HepG2 (cell line): ENCODE measurements around the gene NLRP12. TPM values are rescaled to one million over a fixed set of nuclear protein-coding genes. Genes with fewer than 3 reads are reported as not detected.
"Not testable (repeated sequence)": the region's sequence is repeated elsewhere in the genome, so short reads cannot be mapped to it uniquely, and the experiment has no call there.

Source experiments
- ATAC-seq: fragments of 200-7000 bp; cut with Tn5 transposase; 3 replicates; pipeline ENCODE4 v1.9.1; 2020; ENCODE audit warnings: mild to moderate bottlenecking, moderate library complexity
- BruUV-seq: library from RNA; stranded (reverse); fragments of 400-500 nt; replicated peaks from 2 replicates; lab custom pipeline; 2021; lab: Mats Ljungman, UMichigan
- CTCF ChIA-PET: fragments of 300-600 bp; formaldehyde crosslinking; extraction: SDS; loops from one replicate; lab custom pipeline; 2021; ENCODE audit warnings: low total read pairs, inconsistent platforms, low intra/inter-chr PET ratio; lab: Yijun Ruan, JAX
- POLR2A ChIA-PET: fragments of 350-600 bp; sonication (Branson Sonifier 250); formaldehyde crosslinking; loops from one replicate; lab custom pipeline; 2020; ENCODE audit warnings: antibody characterized with exemption, inconsistent platforms; lab: Yijun Ruan, JAX
- DNase-seq: peaks from one replicate; pipeline ENCODE4 v3.0.0-alpha.2; 2015; ENCODE audit warnings: low spot score
- FAIRE-seq: peaks from 3 replicates; lab custom pipeline; 2011; peaks lifted over from hg19 to GRCh38; lab: Jason Lieb, UNC
- H2AFZ ChIP-seq: one replicate; pipeline ENCODE4 v1.6.1; 2011; ENCODE audit warnings: low read length, inconsistent platforms
- H3K27ac ChIP-seq: fragments of 300-600 bp; 3 replicates; pipeline ENCODE4 v1.8.0; 2011; ENCODE audit warnings: mixed run types, mild to moderate bottlenecking, mixed read lengths, low read length, inconsistent platforms; ENCODE audit not compliant: insufficient read depth; ENCODE audit errors: extremely low read length
- H3K27me3 ChIP-seq, 2 experiments: fragments of 200-600 bp in 1 of 2; 2 replicates in 1 of 2; 3 replicates in 1 of 2; pipeline versions ENCODE4 v1.6.0 to v1.8.0; 2011; ENCODE audit warnings: low read length in 2 of 2, mild to moderate bottlenecking in 2 of 2, moderate library complexity in 2 of 2, inconsistent platforms in 1 of 2; ENCODE audit not compliant: insufficient read depth in 2 of 2, control insufficient read depth in 1 of 2
- H3K36me3 ChIP-seq, 2 experiments: fragments of 200-600 bp in 1 of 2; replicated peaks in 1 of 2; 2 replicates in 1 of 2; 3 replicates in 1 of 2; pipeline versions ENCODE4 v1.5.1 to v1.8.0; 2011; ENCODE audit warnings: low read length in 2 of 2, inconsistent platforms in 1 of 2; ENCODE audit not compliant: insufficient read depth in 2 of 2, control insufficient read depth in 1 of 2
- H3K4me1 ChIP-seq: 2 replicates; pipeline ENCODE4 v1.5.1; 2012; ENCODE audit warnings: low read length, inconsistent platforms; ENCODE audit not compliant: insufficient read depth
- H3K4me2 ChIP-seq: 2 replicates; pipeline ENCODE4 v1.6.0; 2011; ENCODE audit warnings: low read depth, low read length, inconsistent platforms
- H3K4me3 ChIP-seq, 3 experiments: fragments of 200-600 bp in 1 of 3; sonication (generic), shearing (Covaris generic) in 1 of 3; replicated peaks in 1 of 3; 2 replicates each; pipeline ENCODE4 v1.5.1; 2011 to 2016; ENCODE audit warnings: low read length in 3 of 3, inconsistent platforms in 2 of 3, low read depth in 2 of 3, mild to moderate bottlenecking in 2 of 3, control low read depth in 1 of 3, mixed read lengths in 1 of 3; ENCODE audit not compliant: insufficient read depth in 1 of 3
- H3K79me2 ChIP-seq: one replicate; pipeline ENCODE4 v1.6.1; 2011; ENCODE audit warnings: low read length, inconsistent platforms; ENCODE audit not compliant: insufficient read depth
- H3K9ac ChIP-seq: 2 replicates; pipeline ENCODE4 v1.6.0; 2011; ENCODE audit warnings: mild to moderate bottlenecking, low read depth, low read length, inconsistent platforms; ENCODE audit not compliant: insufficient read depth
- H3K9me3 ChIP-seq: 2 replicates; pipeline ENCODE4 v1.5.1; 2012; ENCODE audit warnings: mild to moderate bottlenecking, low read length
- H4K20me1 ChIP-seq: 2 replicates; pipeline ENCODE4 v1.6.0; 2011; ENCODE audit warnings: inconsistent platforms, mild to moderate bottlenecking, low read length, moderate library complexity; ENCODE audit not compliant: insufficient read depth
- E2F2 ChIP-seq: sonication (generic); formaldehyde crosslinking; IDR thresholded peaks from 2 replicates; pipeline ENCODE4 v1.4.0; 2020; ENCODE audit warnings: missing genetic modification reagents, borderline replicate concordance
- ETV6 ChIP-seq: sonication (generic); formaldehyde crosslinking; conservative IDR thresholded peaks from 2 replicates; pipeline ENCODE4 v1.4.0; 2020; ENCODE audit warnings: missing genetic modification reagents
- XRCC5 ChIP-seq: fragments of 200-400 bp; formaldehyde crosslinking; optimal IDR thresholded peaks from 2 replicates; pipeline ENCODE3; 2017; ENCODE audit warnings: mild to moderate bottlenecking, low read length
- YY1 ChIP-seq: IDR thresholded peaks from 2 replicates; pipeline ENCODE4 v1.6.1; 2011; ENCODE audit warnings: low read length, low read depth, moderate library complexity, mild to moderate bottlenecking; ENCODE audit not compliant: insufficient read depth, insufficient replicate concordance
- ZFP82 ChIP-seq: sonication (generic); formaldehyde crosslinking; IDR thresholded peaks from 2 replicates; pipeline ENCODE4 v1.5.1; 2020; ENCODE audit warnings: mild to moderate bottlenecking, missing genetic modification reagents, borderline replicate concordance
- ZNF143 ChIP-seq: sonication (generic); formaldehyde crosslinking; IDR thresholded peaks from 2 replicates; pipeline ENCODE4 v1.4.0; 2020; ENCODE audit warnings: missing genetic modification reagents
- ZNF331 ChIP-seq: sonication (generic); formaldehyde crosslinking; IDR thresholded peaks from 2 replicates; pipeline ENCODE4 v1.4.0; 2020; ENCODE audit warnings: missing genetic modification reagents
- ZNF652 ChIP-seq: IDR thresholded peaks from 2 replicates; pipeline ENCODE4 v1.6.1; 2016; ENCODE audit warnings: low read depth, borderline replicate concordance
- ZNF720 ChIP-seq: sonication (generic); formaldehyde crosslinking; IDR thresholded peaks from 2 replicates; pipeline ENCODE4 v1.4.0; 2020; ENCODE audit warnings: missing genetic modification reagents
- ZNF781 ChIP-seq: sonication (generic); formaldehyde crosslinking; IDR thresholded peaks from 2 replicates; pipeline ENCODE4 v1.5.1; 2020; ENCODE audit warnings: borderline replicate concordance, mild to moderate bottlenecking, missing genetic modification reagents; ENCODE audit errors: not compliant biosample characterization
- WGBS: methylation state at CpG from one replicate; pipeline ENCODE4 v1.1.6; 2017; ENCODE audit warnings: low lambda C conversion rate; 5-methylcytosine and 5-hydroxymethylcytosine counted together
- in situ Hi-C: cut with HindIII; loops from 2 replicates; pipeline ENCODE4 v1.10.0; 2017; ENCODE audit warnings: low pct_unique_long_range_greater_than_20kb; ENCODE audit not compliant: extremely low pct_ligation_motif_present
- intact Hi-C: fragments of 100-400 bp; cut with micrococcal nuclease; formaldehyde crosslinking; loops from one replicate; pipeline ENCODE4 v1.10.0; 2022; ENCODE audit not compliant: unreplicated experiment
- polyA plus RNA-seq, 8 experiments: library from polyadenylated mRNA; depleted of rRNA in 3 of 8; stranded (reverse) in 7 of 8; unstranded in 1 of 8; fragments of >200 nt; fragmentation: Illumina TruSeq in 4 of 8; extraction: Trizol in 4 of 8; gene quantifications; 2 replicates each; pipeline versions ENCODE4 v1.2.1 to v1.2.3, GENCODE V29; 2011 to 2016; ENCODE audit warnings: low read depth in 4 of 8, missing spikeins in 1 of 8, mixed read lengths in 1 of 8; ENCODE audit not compliant: insufficient read depth in 1 of 8
- total RNA-seq, 5 experiments: library from RNA; depleted of rRNA; stranded (reverse); fragments of >200 nt; fragmentation: Illumina TruSeq; extraction: Trizol; gene quantifications; 2 replicates each; pipeline ENCODE4 v1.2.3, GENCODE V29; 2016; ENCODE audit warnings: low read depth in 1 of 5
- TF ChIP-seq, protein P1 (sequence below): sonication (generic); formaldehyde crosslinking; IDR thresholded peaks from 2 replicates; pipeline ENCODE4 v1.9.0; 2022; ENCODE audit warnings: missing genetic modification reagents, mild to moderate bottlenecking, borderline replicate concordance
- TF ChIP-seq, protein P2 (sequence below): sonication (generic); formaldehyde crosslinking; IDR thresholded peaks from 2 replicates; pipeline ENCODE4 v1.5.0; 2020; ENCODE audit warnings: mild to moderate bottlenecking, missing genetic modification reagents, borderline replicate concordance

Gene NLRP12
- total and polyA plus RNA-seq, 2 of the 13 experiments (the other 11 are each of a cell fraction or from before 2014, with no cell fraction given) = 0.15 to 0.20 TPM

DNA sequence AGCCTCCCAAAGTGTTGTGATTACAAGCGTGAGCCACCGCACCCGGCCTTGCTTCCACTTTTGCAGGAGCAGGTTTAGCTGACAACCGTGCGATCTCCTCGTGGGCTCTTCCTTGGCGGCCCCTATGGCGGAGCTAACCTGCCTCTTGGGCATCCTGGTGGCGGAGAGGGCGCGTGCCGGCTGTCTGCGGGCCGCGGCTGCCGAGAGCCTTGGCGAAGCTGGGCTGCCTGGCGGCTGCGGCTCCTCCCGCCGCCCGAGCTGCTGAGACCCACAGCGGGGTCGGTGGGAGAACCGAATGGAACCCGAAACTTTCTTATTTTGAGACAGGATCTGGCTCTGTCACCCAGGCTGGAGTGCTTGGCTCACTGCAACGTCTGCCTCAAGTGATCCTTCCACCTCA is 55.7 kb downstream of the NLRP12 start (continued):
- no peak for TF ChIP-seq ZNF331 (CRISPR knock-in tag)
- TF ChIP-seq ZNF781 (CRISPR knock-in tag) = no peak
- no peak for TF ChIP-seq ZNF720 (CRISPR knock-in tag)
- TF ChIP-seq ZNF143 (CRISPR knock-in tag) = no peak
- TF ChIP-seq, protein P1, sequence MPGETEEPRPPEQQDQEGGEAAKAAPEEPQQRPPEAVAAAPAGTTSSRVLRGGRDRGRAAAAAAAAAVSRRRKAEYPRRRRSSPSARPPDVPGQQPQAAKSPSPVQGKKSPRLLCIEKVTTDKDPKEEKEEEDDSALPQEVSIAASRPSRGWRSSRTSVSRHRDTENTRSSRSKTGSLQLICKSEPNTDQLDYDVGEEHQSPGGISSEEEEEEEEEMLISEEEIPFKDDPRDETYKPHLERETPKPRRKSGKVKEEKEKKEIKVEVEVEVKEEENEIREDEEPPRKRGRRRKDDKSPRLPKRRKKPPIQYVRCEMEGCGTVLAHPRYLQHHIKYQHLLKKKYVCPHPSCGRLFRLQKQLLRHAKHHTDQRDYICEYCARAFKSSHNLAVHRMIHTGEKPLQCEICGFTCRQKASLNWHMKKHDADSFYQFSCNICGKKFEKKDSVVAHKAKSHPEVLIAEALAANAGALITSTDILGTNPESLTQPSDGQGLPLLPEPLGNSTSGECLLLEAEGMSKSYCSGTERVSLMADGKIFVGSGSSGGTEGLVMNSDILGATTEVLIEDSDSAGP (CRISPR knock-in tag) = no peak
- TF ChIP-seq ZNF652 (CRISPR knock-in tag) = no peak
- TF ChIP-seq E2F2 (CRISPR knock-in tag) = no peak
- TF ChIP-seq, protein P2, sequence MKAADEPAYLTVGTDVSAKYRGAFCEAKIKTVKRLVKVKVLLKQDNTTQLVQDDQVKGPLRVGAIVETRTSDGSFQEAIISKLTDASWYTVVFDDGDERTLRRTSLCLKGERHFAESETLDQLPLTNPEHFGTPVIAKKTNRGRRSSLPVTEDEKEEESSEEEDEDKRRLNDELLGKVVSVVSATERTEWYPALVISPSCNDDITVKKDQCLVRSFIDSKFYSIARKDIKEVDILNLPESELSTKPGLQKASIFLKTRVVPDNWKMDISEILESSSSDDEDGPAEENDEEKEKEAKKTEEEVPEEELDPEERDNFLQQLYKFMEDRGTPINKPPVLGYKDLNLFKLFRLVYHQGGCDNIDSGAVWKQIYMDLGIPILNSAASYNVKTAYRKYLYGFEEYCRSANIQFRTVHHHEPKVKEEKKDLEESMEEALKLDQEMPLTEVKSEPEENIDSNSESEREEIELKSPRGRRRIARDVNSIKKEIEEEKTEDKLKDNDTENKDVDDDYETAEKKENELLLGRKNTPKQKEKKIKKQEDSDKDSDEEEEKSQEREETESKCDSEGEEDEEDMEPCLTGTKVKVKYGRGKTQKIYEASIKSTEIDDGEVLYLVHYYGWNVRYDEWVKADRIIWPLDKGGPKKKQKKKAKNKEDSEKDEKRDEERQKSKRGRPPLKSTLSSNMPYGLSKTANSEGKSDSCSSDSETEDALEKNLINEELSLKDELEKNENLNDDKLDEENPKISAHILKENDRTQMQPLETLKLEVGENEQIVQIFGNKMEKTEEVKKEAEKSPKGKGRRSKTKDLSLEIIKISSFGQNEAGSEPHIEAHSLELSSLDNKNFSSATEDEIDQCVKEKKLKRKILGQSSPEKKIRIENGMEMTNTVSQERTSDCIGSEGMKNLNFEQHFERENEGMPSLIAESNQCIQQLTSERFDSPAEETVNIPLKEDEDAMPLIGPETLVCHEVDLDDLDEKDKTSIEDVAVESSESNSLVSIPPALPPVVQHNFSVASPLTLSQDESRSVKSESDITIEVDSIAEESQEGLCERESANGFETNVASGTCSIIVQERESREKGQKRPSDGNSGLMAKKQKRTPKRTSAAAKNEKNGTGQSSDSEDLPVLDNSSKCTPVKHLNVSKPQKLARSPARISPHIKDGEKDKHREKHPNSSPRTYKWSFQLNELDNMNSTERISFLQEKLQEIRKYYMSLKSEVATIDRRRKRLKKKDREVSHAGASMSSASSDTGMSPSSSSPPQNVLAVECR (CRISPR knock-in tag) = no peak
- no peak for TF ChIP-seq ZFP82 (CRISPR knock-in tag)
- TF ChIP-seq ETV6 (CRISPR knock-in tag) = no peak
- no peak for TF ChIP-seq XRCC5
- no peak for TF ChIP-seq YY1

DNA sequence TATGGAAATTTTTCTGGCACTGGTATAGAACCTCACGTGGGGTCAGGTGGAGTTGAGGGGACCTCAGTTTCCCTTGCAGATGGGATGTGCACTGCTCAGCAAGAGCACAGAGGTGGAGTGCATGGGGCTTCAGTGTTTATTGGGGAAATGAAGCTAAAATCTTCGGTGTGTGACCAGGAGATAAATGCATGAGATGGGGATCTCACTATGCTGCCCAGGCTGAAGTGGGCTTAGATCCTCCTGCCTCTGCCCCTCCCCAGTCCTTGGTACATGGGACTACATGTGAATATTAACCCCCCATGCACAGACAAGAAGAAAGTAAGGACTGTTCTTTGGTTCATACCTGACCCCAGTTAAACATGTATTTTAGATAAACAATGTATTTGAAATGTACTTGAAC is 65.1 kb downstream of the NLRP12 start:
- H3K9ac ChIP-seq, H3K4me3 ChIP-seq, H3K27me3 ChIP-seq, H3K4me1 ChIP-seq, H3K9me3 ChIP-seq, H2AFZ ChIP-seq, CTCF ChIA-PET, BruUV-seq, H3K36me3 ChIP-seq, H3K79me2 ChIP-seq, H3K4me2 ChIP-seq, FAIRE-seq, H3K27ac ChIP-seq, H4K20me1 ChIP-seq, intact Hi-C loops, in situ Hi-C loops, DNase-seq, POLR2A ChIA-PET, ATAC-seq: not testable (repeated sequence)
- 23% methylated on average over 2 of the region's 2 CpGs for WGBS
